ENCODE measurements around the gene NUCKS1.
A peak's percentile ranks its signal among the peaks of the same experiment; 100 is the strongest.

NUCKS1 gene

DNA sequence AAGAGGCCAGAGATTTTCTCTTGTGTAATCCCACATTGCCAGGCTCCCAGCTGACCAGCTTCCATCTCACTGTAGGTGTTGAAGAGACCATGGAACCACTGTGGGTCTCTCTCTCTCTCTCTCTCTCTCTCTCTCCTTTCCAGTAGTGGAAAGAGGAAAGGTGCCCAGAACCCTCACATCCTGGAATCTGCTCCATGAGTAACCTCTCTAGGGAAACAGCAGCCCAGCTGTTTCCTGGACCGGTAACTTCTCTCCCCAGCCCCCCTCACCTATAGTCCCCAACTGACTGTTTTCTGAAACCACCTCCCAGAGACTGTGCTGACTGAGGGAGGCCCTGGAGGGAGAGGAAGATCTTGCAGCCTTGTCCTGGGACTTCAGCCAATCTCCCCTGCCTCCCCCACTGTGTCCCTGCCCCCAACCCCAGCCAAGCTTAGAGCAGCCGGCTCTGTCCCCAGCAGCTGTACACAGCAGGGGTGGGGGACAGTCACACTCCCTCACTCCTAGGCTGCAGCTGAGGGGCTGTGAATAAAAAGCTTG, 49.0 kb downstream of the NUCKS1 start:
- DNase-seq (ENCODE audit: low read depth), result no peak

DNA sequence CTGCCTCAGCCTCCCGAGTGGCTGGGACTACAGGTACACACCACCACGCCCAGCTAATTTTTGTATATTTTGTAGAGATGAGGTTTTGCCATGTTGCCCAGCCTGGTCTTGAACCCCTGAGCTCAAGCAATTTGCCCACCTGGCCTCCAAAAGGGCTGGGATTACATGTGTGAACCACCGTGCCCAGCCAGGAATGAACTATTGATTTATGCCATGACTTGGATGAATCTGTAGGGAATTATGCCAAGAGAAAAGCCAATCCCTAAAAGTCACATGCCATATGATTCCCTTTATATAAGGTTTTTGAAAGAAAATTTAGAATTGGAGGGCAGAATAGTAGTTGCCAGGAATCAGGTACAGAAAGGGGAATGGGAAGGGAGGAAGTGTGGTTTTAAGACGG, 50.6 kb downstream of the NUCKS1 start:
- DNase-seq (ENCODE audit: low read depth), result no peak

DNA sequence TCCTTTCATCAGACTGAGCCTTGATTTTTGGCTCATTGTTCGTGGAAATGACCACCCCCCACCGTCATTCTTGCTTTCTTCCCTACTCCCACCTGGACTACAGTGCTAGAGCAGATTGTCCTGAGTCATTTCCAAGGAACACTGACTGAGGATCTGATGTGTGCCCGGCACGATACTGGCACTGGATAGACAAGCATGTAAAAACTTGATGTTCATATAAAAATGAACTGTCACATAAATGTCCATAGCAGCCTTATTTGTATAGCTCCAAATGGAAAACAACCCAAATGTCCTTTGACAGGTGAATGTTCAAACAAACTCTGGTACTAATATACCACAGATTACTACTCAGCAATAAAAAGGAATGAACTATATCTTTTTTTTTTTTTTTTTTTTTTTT, 51.1 kb downstream of the NUCKS1 start:
- DNase-seq (ENCODE audit: low read depth), result no peak

DNA sequence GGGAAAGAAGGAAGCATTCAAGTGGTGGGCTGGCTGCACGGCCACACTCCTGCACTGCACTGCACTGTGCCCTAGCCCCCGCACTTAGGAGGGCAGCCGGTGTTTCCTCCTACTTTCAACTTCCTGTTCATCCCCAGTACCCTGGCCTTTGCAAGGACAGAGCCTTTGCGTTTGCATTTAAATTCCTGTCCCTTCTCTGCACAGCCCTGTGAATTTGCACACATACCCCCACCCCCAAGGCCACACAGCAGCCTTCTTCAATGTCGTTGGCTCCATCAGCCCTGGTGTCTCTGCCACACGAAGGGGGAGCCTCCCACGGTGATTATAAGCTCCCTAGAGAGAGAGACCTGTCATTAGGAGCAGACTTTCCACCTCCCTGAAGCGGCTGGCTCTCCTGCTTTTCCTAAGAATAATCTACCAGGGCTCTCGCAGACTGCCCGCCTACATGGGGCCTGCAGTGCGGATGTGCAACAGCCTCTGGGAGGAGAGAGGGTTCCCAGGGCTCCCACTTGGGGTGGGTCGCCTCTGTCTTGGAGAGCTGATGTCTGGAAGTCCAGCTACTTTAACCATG, 56.5 kb downstream of the NUCKS1 start:
- DNase-seq (ENCODE audit: low read depth), result no peak

DNA sequence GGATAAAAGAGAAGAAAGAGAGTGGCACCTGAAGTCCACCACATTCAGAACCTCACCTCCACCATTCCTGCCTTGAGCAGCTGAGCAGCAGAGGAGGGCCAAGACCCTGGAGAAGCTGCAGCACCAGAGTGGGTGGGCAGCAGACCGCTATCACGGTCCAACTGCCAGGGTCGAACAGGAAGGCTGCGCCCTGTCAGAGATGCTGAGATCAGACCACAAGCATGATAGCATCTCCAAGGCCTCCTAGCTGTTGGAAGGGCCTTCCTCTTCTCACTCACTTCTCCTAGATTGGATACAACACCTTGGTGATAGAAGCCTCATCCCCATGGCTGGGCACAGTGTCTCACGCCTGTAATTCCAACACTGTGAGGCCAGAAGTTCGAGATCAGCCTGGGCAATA, 57.6 kb downstream of the NUCKS1 start:
- no peak for DNase-seq (ENCODE audit: low read depth)

DNA sequence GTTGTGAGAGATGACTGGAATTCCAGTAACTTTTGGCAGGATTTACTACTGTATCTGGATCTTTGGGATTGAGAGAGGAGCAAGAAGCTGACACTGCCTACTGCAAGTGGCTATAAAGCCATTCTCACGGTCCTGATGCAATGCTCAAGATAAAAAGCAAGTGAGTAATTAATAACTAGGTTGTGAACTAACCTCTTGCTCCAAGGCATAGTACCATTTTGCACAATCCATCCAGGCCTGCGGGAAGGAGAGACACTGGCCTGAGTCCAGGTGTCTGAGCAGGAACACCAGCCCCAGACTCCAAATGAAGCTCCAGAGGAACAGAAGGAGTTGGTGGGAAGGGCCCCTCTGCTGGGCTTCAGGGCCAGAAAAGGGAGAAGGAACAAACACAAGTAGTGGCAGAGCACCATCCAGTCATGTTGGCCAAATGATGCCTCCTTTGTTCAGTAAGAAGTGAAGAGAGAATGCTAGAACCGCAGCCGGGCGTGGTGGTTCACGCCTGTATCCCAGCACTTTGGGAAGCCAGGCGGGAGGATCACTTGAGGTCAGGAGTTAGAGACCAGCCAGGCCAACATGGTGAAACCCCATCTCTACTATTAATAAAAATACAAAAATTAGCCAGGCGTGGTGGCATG, 59.7 kb downstream of the NUCKS1 start:
- no peak for DNase-seq (ENCODE audit: low read depth)

DNA sequence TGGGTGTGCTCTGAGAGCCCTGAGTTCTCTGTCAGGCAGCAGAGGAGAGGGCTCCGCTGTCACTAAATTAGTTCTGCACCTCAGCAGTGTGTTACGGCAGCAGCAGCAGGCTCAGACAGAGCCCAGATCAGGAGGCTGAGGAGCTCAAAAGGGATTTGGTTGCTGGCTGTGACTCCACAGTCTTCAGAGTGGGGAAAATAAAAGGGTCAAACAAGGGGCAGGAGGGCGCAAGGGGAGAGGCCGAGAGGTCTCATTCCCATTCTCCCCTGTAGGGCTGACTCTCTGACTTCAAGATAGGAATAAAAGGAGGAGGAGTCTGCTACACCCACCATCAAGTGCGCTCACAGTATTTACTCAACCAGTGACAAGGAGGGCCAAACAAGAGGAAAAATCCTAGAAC, 60.5 kb downstream of the NUCKS1 start:
- no peak for DNase-seq (ENCODE audit: low read depth)

DNA sequence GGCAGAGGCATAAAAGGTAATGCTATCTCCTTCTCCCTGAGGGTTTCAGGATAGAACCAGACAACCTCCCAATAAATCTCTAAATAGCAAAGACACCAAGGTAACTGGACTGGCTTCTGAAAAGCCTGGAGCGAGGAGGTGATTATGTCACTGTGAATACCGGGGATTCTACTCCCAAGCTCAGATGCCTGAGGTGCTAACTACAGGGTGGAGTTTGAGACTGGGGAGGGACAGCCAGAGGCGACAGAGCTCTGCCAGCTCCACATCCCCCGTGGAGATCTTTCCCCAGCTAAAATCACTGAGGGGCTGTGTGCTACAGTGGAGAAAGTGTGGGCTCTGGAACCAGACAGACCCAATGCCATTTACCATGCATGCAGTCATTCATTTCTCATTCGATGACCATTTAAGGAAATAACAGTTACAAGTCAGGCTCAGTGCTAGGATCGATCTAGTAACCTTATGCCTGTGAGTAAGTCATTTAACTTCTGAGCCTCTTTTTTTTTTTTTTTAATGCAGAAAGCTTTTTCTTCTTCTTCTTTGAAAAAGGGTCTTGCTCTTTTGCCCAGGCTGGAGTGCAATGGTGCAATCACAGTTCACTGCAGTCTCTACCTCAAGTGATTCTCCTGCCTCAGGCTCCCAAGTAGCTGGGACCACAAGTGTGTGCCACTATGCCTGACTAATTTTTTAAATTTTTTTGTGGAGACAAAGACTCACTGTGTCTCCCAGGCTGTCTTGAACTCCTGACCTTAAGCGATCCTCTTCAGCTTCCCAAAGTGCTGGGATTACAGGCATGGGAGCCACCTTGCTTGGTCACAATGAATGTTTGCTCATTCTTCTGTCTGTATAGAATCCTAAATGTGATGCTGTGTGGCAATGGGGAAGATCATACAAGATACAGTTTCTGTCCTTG, 61.6 kb downstream of the NUCKS1 start:
- no peak for DNase-seq (ENCODE audit: low read depth)

DNA sequence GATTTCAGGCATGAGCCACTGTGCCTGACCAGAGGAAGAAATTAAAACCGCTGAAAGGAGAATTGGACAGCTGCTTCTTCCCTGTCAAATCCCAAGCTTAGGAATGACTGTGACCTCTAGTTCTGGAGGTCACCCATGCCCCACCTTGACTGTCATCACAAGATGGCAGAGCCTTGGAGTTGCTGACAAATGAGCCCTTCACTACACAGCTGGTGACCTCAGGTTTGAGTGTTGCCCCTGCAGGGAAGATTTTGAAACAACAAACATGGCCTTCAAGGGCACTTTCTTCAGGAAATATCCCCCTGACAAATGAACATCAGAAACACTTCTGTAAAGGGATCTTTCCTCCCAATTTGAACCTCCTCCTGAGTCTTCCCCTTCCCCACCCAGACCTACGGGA, 62.7 kb downstream of the NUCKS1 start:
- no peak for DNase-seq (ENCODE audit: low read depth)

DNA sequence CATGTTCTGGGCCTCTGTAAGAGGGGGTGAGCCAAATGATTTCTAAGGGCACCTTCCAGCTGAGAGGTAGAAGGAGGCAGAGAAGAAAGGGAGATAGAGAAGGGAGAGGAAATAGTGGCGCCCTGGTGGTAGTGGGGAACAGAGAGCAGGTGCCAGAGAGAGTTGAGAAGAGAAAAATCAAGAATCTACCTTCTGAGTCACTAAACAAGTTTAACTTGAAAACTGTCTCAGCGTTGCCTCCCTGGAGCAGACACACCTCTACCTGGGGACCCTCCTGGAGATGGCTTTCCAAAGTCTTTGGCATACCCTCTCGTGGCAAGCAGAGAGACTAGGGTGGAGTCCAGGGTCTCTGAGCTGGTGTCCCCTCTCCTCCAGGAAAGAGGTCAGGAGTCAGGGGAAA, 68.6 kb downstream of the NUCKS1 start:
- no peak for DNase-seq (ENCODE audit: low read depth)

DNA sequence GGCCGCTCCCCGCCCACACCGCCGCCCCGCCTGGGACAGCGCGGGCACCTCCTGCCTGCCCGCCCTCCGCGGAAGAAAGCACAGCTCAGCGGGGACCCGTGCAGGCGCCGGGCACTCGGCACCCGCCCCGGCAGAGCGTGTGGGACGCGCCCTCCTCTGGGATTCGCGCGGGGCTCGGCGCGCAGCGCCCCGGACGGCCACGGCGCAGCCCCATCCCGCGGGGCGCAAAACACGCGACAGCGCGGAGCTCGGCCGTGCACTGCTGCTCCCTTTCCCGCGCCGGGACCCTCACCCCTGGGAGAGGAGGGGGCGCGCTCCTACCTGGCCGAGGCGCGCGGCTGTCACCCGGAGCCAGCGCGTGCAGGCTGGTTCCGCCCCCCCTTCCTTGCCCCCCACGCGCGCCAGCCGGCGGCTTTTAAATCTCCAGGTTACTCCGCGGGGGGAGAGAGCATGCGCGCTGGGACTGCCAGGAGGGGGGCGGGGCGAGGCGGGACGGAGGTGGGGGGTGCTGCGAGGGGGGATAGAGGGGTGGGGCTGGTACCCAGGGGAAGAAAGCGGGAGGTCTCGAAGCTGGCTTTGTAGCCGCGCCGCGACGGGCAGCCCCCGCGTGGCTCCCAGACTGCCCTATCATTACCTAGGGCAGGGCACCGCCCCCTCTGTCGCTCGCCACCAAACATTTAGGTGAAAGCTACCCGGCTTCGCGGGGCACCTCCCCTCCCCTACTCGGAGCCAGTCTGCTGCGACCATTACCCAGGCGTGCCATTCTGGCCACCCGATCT, 69.7 kb downstream of the NUCKS1 start, which contains the start of gene SLC45A3:
Gene SLC45A3 (minus strand): TSS at position 437 of the 779 bp plus-strand sequence. CDS start 15,853 bp downstream, outside the sequence.
- no peak for DNase-seq (ENCODE audit: low read depth)

DNA sequence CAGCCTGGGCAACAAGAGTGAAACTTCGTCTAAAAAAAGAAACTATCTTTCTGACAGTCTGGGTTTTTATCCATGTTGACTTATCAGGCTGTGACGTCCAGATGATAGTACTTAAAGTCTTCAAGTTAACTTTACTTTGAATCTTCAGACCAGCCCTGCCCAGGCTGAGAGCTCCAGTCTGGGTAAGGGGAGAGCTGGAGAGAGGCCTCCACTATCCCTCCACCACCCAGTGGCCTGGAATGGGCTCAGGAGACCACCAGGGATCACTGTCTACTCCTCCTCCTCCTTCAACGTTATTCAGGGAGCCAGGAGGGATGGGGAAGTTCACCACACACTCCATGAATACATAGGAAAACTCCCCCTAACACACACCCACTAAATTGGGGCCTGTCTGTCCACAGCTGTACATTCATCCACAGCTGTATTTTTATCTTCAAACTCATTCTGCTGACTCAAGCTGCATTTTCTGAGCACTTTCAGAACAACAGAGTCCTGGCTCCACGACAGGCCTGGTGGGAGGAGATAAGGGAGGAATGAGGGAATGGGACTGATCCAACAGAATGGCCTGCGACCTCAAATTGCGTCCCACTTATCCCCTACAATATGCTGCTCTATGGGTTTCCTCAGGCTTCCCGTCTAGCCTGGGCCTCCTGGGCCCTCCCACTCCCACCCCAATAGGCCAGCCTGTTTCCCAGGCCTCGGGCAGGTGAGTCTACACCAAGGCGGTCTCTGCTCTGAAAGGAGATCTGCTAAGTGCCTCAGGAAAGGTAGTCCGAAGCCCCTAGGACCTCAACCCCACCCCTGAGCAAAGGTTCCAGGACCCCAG, 71.5 kb downstream of the NUCKS1 start:
- DNase-seq (ENCODE audit: low read depth), result peak; percentile 29

DNA sequence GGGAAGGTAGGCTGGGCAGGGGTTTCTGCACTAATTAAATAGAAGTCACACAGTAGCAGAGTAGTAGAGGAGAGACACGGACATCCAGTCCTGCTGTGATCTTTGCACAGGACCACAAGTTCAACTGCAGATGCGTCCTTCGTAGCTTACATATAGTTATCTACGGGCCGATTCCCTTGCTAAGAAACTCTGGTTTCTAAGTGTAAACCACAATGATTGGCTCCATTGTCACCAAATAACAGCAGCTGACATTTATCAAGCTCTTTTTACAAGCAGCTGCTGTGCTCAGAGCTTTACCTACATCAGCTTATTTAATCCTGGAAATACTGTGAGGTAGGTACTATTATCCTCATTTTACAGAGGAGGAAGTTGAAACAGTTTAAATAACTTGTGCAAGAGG, 72.8 kb downstream of the NUCKS1 start:
- DNase-seq (ENCODE audit: low read depth), result no peak

DNA sequence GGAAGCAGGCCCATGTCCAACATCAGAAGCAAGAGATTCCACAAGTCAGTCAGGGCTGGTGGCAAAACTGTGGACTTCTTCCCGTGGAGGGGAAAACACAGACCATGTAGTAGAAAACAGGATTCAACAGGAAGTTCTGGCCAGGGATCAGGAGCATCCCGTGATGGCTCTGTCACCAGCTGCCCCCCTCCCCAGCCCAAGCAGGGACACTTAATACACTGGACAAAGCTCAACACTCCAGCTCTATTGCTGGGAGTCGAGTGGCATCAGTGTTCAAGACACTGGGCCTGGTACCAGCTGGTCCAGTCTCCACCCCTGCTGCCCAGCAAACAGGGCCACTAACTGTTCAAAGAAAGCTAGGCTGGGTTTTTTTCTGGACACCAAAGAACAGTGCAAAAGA, 73.4 kb downstream of the NUCKS1 start:
- DNase-seq (ENCODE audit: low read depth), result no peak

DNA sequence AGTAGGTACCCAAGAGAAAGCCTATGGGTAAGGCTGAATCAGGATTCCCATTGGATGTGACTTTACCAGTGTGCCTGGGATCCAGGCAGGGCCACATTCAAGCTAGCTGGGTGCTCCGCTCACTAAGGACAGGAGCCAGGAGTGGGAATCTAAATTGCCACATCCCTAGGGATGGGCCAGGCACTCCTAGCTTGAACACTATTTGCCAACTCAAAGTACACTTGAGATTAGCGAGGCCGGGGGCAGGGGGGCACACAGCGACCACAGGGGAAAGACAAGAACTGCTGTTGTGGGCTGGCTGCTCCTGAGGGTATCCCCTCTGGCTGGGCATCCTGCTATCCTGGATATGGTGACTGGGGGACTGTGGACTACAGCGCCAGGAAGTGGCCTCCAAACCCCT, 74.0 kb downstream of the NUCKS1 start:
- DNase-seq (ENCODE audit: low read depth), result no peak

DNA sequence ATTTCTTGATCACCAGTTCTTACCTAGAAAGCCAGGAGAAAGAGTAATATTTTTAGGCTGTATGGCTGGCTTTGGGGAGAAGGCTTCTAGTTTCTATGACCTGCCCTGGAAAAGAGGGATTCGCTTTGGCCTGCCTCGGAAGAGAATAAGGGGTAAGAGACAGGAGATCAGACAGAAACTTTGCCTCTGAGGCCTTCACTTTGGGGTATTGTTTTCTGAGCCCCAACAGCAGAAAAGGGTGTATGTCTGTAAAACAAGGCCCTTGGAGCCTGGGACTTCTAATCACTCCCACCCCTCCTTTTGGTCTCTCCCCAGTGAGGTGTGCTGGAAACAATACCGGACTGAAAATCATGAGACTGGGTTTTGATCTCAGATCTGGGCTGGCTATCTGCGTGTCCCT, 74.7 kb downstream of the NUCKS1 start:
- no peak for DNase-seq (ENCODE audit: low read depth)

DNA sequence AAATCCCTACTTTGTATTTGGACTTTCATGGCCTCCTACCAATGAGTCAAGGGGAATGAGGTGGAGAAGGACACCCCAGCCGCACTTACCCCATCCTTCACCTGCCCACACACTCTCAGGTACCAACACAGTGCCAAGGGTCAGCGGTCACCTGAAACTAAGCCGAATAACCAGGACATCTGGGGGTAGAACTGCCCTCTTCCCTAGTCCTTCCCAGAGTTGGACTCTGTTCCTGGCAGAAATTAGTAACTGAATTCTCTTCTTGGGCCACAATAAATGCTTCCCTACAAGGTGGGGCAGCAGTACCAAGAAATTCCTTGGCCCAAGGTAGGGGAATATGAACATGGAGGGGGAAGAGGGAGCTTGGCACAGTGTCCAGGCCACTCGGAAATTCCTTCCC, 77.0 kb downstream of the NUCKS1 start:
- no peak for DNase-seq (ENCODE audit: low read depth)

DNA sequence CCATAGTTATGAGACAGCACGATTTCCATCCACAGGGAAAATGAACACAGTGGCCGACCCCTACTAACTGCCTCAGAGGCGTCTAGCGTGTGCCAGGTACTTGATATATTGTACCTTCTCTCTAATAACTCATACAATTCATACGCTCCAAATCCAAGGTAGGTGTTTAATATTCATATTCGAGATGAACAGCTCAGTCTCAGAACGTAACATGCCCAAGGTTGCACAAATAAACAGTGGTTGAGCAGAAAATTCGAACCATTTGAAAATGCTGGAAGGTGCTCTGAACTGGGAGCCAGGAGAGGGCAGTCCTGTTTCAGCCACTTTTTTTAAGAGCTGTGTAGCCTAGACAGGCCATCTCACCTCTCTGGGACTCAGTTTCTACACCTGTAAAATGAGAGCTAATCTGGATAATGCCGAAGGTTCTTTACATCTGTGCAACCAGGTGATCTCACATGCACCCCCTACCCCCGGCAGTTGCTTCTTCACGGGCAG, 77.5 kb downstream of the NUCKS1 start:
- DNase-seq (ENCODE audit: low read depth), result no peak

DNA sequence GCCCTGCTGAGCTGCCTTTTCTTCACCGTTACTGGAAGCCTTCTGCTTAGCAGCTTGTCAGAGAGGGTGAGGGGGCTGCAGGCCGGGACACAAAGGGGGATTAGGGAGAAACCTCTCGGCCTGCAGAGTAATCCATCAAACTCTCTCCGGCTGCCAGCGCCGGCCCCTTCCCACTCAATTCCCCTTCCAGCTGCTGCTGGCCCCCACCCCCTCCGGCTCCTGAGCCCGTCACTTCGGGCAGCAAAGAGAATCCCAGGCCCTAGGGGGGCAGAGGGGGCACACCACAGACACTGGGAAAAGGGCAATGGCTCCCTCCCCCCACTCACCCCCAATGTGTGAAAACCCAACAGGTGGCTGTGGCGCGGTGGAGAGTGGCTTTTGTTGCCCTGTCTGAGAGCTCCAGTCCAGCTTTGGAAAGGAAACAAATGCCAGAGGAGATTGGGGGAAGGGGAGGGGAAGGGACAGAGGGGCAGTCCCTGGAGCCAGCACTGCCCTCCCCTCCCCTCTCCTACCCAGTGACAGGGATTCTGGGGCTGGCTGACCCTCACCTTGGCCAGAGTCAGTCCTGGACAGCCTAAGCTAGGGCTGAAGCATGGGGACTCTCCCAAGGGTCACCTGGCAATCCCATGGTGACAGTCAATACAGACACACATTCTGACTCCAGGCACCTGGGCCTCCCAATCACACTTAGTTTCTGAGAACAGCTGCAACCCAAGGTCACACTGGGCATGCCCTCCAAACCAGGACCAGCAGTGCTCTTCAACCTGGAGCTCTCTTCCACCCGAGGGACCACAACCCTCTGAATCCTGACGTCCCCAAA, 79.2 kb downstream of the NUCKS1 start:
- no peak for DNase-seq (ENCODE audit: low read depth)

DNA sequence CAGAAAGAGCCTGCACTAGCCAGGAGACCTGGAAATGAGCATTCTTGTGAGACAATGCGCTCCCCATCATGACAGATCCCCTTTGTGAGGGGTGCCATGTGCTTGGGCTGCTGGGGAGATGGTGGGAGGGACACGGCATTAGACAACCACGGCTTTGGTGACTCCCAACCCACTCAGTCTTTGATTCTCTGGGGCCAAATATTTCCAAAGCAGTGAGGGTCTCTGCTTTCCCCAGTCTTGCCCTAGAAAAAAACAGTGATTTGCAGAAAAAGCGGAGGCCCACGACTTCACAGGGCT, 79.9 kb downstream of the NUCKS1 start:
- no peak for DNase-seq (ENCODE audit: low read depth)

All from iris pigment epithelial cell (primary cell).